ENCODE data around the gene PRR18. TPM values are rescaled to one million over a fixed set of nuclear protein-coding genes. Genes with fewer than 3 reads are reported as not detected.

The PRR18 gene
- total and polyA plus RNA-seq, 2 of the 13 experiments (the other 11 are each of a cell fraction or from before 2014, with no cell fraction given), result 0.04 TPM

DNA sequence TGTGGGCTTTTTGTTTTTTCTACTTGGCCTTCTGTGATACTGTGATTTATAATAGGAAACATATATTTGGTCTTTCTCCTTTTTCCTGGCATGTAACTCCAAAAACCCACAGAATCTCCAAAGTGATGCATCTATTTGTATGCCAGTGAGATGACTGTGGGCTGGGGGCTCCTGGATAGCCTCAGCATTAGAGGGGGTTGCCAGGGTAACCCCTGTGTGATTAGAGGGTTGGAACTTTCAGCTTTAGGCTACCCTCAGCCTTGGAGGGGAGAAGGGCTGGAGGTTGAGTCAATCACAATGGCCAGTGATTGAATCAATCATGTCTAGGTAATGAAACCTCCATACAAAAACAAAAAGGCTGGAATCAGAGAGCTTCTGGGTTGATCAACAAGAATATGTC lies 44.7 kb upstream of the PRR18 start (continued):
- TF ChIP-seq ZNF720 (CRISPR knock-in tag; IDR thresholded peaks at IDR 0.05) (no peak), SIX4 (CRISPR knock-in tag; IDR thresholded peaks at IDR 0.05) (no peak), MAFF (IDR thresholded peaks at IDR 0.05; ENCODE audit: low read depth, low read length) (no peak), JUN (CRISPR knock-in tag; IDR thresholded peaks at IDR 0.05) (no peak), SPEN (CRISPR knock-in tag; IDR thresholded peaks at IDR 0.05; ENCODE audit: low read depth) (no peak), CEBPB (IDR thresholded peaks at IDR 0.05; ENCODE audit: borderline replicate concordance, low read depth, low read length) (no peak), ZFP90 (CRISPR knock-in tag; IDR thresholded peaks at IDR 0.05; ENCODE audit: borderline replicate concordance) (no peak), SMARCE1 (IDR thresholded peaks at IDR 0.05; ENCODE audit: borderline replicate concordance) (no peak), SP140L (CRISPR knock-in tag; IDR thresholded peaks at IDR 0.05; ENCODE audit: borderline replicate concordance) (no peak), TAF1 (CRISPR knock-in tag; IDR thresholded peaks at IDR 0.05) (no peak), STAG1 (CRISPR knock-in tag; IDR thresholded peaks at IDR 0.05) (no peak)
- TF ChIP-seq, protein P1, sequence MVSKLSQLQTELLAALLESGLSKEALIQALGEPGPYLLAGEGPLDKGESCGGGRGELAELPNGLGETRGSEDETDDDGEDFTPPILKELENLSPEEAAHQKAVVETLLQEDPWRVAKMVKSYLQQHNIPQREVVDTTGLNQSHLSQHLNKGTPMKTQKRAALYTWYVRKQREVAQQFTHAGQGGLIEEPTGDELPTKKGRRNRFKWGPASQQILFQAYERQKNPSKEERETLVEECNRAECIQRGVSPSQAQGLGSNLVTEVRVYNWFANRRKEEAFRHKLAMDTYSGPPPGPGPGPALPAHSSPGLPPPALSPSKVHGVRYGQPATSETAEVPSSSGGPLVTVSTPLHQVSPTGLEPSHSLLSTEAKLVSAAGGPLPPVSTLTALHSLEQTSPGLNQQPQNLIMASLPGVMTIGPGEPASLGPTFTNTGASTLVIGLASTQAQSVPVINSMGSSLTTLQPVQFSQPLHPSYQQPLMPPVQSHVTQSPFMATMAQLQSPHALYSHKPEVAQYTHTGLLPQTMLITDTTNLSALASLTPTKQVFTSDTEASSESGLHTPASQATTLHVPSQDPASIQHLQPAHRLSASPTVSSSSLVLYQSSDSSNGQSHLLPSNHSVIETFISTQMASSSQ (IDR thresholded peaks at IDR 0.05; ENCODE audit: low read depth), result no peak
- TF ChIP-seq, protein P1 (CRISPR knock-in tag; IDR thresholded peaks at IDR 0.05; ENCODE audit: borderline replicate concordance), result no peak
- TF ChIP-seq, protein P2, sequence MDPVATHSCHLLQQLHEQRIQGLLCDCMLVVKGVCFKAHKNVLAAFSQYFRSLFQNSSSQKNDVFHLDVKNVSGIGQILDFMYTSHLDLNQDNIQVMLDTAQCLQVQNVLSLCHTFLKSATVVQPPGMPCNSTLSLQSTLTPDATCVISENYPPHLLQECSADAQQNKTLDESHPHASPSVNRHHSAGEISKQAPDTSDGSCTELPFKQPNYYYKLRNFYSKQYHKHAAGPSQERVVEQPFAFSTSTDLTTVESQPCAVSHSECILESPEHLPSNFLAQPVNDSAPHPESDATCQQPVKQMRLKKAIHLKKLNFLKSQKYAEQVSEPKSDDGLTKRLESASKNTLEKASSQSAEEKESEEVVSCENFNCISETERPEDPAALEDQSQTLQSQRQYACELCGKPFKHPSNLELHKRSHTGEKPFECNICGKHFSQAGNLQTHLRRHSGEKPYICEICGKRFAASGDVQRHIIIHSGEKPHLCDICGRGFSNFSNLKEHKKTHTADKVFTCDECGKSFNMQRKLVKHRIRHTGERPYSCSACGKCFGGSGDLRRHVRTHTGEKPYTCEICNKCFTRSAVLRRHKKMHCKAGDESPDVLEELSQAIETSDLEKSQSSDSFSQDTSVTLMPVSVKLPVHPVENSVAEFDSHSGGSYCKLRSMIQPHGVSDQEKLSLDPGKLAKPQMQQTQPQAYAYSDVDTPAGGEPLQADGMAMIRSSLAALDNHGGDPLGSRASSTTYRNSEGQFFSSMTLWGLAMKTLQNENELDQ (CRISPR knock-in tag; IDR thresholded peaks at IDR 0.05; ENCODE audit: borderline replicate concordance), result no peak

All from HepG2 (cell line).